OCI-LY3 (cell line): ENCODE measurements around the gene LAMB3.

Experiments
- H2AFZ ChIP-seq: fragments of 200-600, 300-600 bp; shearing (Covaris generic); 2 replicates; pipeline ENCODE4 v1.6.0; 2014; ENCODE audit warnings: antibody characterized with exemption, low read depth, low read length
- H3K27ac ChIP-seq: fragments of 200-600, 300-600 bp; sonication (generic); 2 replicates; pipeline ENCODE4 v1.5.1; 2014; ENCODE audit warnings: mild to moderate bottlenecking, low read length, moderate library complexity, mixed read lengths
- H3K27me3 ChIP-seq: fragments of 200-600, 300-600 bp; sonication (generic); 2 replicates; pipeline ENCODE4 v1.6.1; 2014; ENCODE audit warnings: low read depth, low read length, mixed read lengths
- H3K36me3 ChIP-seq: fragments of 200-600, 300-600 bp; sonication (generic); replicated peaks from 2 replicates; pipeline ENCODE3; 2014; ENCODE audit warnings: low read depth, low read length, mixed read lengths
- H3K4me1 ChIP-seq: fragments of 300-600, 200-600 bp; sonication (generic); 2 replicates; pipeline ENCODE4 v1.6.1; 2014; ENCODE audit warnings: low read length, mixed read lengths
- H3K4me2 ChIP-seq: fragments of 200-600, 300-600 bp; sonication (generic); 2 replicates; pipeline ENCODE4 v1.6.1; 2014; ENCODE audit warnings: low read length, mixed read lengths
- H3K4me3 ChIP-seq: fragments of 300-600, 200-600 bp; sonication (generic); 2 replicates; pipeline ENCODE4 v1.5.1; 2014; ENCODE audit warnings: antibody characterized with exemption, mild to moderate bottlenecking, low read length, moderate library complexity
- H3K79me2 ChIP-seq: fragments of 300-600, 200-600 bp; shearing (Covaris generic); 2 replicates; pipeline ENCODE4 v1.6.1; 2014; ENCODE audit warnings: mild to moderate bottlenecking, low read length, mixed read lengths
- H3K9ac ChIP-seq: fragments of 300-600, 200-600 bp; shearing (Covaris generic); 2 replicates; pipeline ENCODE4 v1.6.0; 2014; ENCODE audit warnings: mild to moderate bottlenecking, low read length, moderate library complexity
- H3K9me3 ChIP-seq: fragments of 200-600, 300-600 bp; shearing (Covaris generic); 2 replicates; pipeline ENCODE4 v1.6.1; 2014; ENCODE audit warnings: low read length, mixed read lengths; ENCODE audit not compliant: insufficient read depth
- H4K20me1 ChIP-seq: fragments of 200-600, 300-600 bp; sonication (generic); 2 replicates; pipeline ENCODE4 v1.6.1; 2016; ENCODE audit warnings: low read length, mixed read lengths; ENCODE audit not compliant: insufficient read depth
- CTCF ChIP-seq: fragments of 200-600, 300-600 bp; sonication (generic); IDR thresholded peaks from 2 replicates; pipeline ENCODE4 v1.5.1; 2014; ENCODE audit warnings: antibody characterized with exemption, low read length, low read depth
- EZH2phosphoT487 ChIP-seq: fragments of 200-600 bp; shearing (Covaris generic); IDR thresholded peaks from 2 replicates; pipeline ENCODE4 v1.6.1; 2018; ENCODE audit warnings: antibody characterized with exemption, mixed run types, low read depth

Gene LAMB3

GRCh38 chr1:209634005-209634737 lies 18.1 kb downstream of the LAMB3 start:
- Histone ChIP-seq H3K27ac (peak overlapping the region; percentile 29), H2AFZ (no peak overlapping the region), H3K9me3 (no peaks in the 10 kb centered on the region), H3K4me2 (peak overlapping the region; percentile 54), H3K36me3 (no peaks in the 10 kb centered on the region), H3K4me3 (no peak overlapping the region), H3K79me2 (no peaks in the 10 kb centered on the region), H3K9ac (no peak overlapping the region), H3K27me3 (peaks cover 20% of the 10 kb centered on the region), H3K4me1 (peaks cover 34% of the 10 kb centered on the region), H4K20me1 (no peaks in the 10 kb centered on the region)
- TF ChIP-seq CTCF (no peak), EZH2phosphoT487 (no peak)

GRCh38 chr1:209633335-209633997 lies 18.8 kb downstream of the LAMB3 start:
- Histone ChIP-seq H3K27ac (peak overlapping the region; percentile 29), H3K4me3 (no peak overlapping the region; the same call in 1 of the 2 replicates), H3K4me1 (peaks cover 34% of the 10 kb centered on the region), H3K4me2 (peak overlapping the region; percentile 54), H3K9ac (no peak overlapping the region), H3K79me2 (no peaks in the 10 kb centered on the region), H3K36me3 (no peaks in the 10 kb centered on the region), H3K27me3 (peaks cover 23% of the 10 kb centered on the region), H3K9me3 (no peaks in the 10 kb centered on the region), H4K20me1 (no peaks in the 10 kb centered on the region), H2AFZ (no peak overlapping the region)
- TF ChIP-seq EZH2phosphoT487 (no peak), CTCF (no peak)

- Histone ChIP-seq H4K20me1 (no peaks in the 10 kb centered on the region), H3K27ac (no peak overlapping the region), H3K36me3 (no peaks in the 10 kb centered on the region), H3K4me2 (no peak overlapping the region), H2AFZ (no peak overlapping the region), H3K79me2 (no peaks in the 10 kb centered on the region), H3K27me3 (peaks cover 11% of the 10 kb centered on the region; the same call in 1 of the 2 replicates), H3K9me3 (no peaks in the 10 kb centered on the region), H3K4me1 (peaks cover 39% of the 10 kb centered on the region), H3K4me3 (no peak overlapping the region), H3K9ac (no peak overlapping the region)
- TF ChIP-seq CTCF (no peak), EZH2phosphoT487 (no peak)
Measured at GRCh38 chr1:209630383-209631225, 21.6 kb downstream of the LAMB3 start.
